GM23338 (cell line): ENCODE data around the gene ETV5. TPM values are rescaled to one million over a fixed set of nuclear protein-coding genes. Genes with fewer than 3 reads are reported as not detected.

Experiments
- ATAC-seq: fragments of 200-7000 bp; cut with Tn5 transposase; 3 replicates; pipeline ENCODE4 v1.9.1; 2020
- DNase-seq: peaks from one replicate; pipeline ENCODE4 v3.0.0-alpha.2; 2015; ENCODE audit warnings: low spot score
- H2AFZ ChIP-seq: fragments of 200-600 bp; sonication (generic); 2 replicates; pipeline ENCODE4 v1.8.0; 2016; ENCODE audit warnings: antibody characterized with exemption, mild to moderate bottlenecking, moderate library complexity
- H3F3A ChIP-seq: fragments of 200-600 bp; sonication (generic); replicated peaks from 2 replicates; pipeline ENCODE4 v1.8.0; 2017; ENCODE audit warnings: antibody characterized with exemption, mixed run types, low read depth
- H3K27ac ChIP-seq: fragments of 200-600 bp; sonication (generic); 2 replicates; pipeline ENCODE4 v1.6.1; 2016; ENCODE audit warnings: low read depth
- H3K27me3 ChIP-seq: fragments of 200-600 bp; sonication (generic); 2 replicates; pipeline ENCODE4 v1.8.0; 2016; ENCODE audit warnings: mild to moderate bottlenecking, mixed run types, moderate library complexity; ENCODE audit not compliant: insufficient read depth
- H3K36me3 ChIP-seq: fragments of 200-600 bp; sonication (generic); 2 replicates; pipeline ENCODE4 v1.8.0; 2016; ENCODE audit warnings: mild to moderate bottlenecking; ENCODE audit not compliant: insufficient read depth
- H3K4me1 ChIP-seq: fragments of 200-600 bp; sonication (generic); 2 replicates; pipeline ENCODE4 v1.8.0; 2016; ENCODE audit warnings: mild to moderate bottlenecking, moderate library complexity; ENCODE audit not compliant: insufficient read depth
- H3K4me2 ChIP-seq: fragments of 200-600 bp; sonication (generic); 2 replicates; pipeline ENCODE4 v1.7.1; 2017; ENCODE audit warnings: mixed run types
- H3K4me3 ChIP-seq: fragments of 200-600 bp; sonication (generic); 2 replicates; pipeline ENCODE4 v1.6.1; 2016; ENCODE audit warnings: mixed run types
- H3K79me2 ChIP-seq: fragments of 200-600 bp; sonication (generic); replicated peaks from 2 replicates; pipeline ENCODE4 v1.8.0; 2017; ENCODE audit warnings: mild to moderate bottlenecking; ENCODE audit not compliant: insufficient read depth
- H3K9me2 ChIP-seq: fragments of 200-600 bp; sonication (generic); 2 replicates; pipeline ENCODE4 v1.8.0; 2017; ENCODE audit not compliant: insufficient read depth
- H4K20me1 ChIP-seq: fragments of 200-600 bp; sonication (generic); replicated peaks from 2 replicates; pipeline ENCODE4 v1.8.0; 2017; ENCODE audit warnings: mild to moderate bottlenecking; ENCODE audit not compliant: insufficient read depth
- H3K27ac Mint-ChIP-seq: 2 replicates; pipeline ENCODE4 v1.8.0; 2020; ENCODE audit warnings: inconsistent platforms, mild to moderate bottlenecking, moderate library complexity, mixed read lengths
- H3K27me3 Mint-ChIP-seq: 3 replicates; pipeline ENCODE4 v1.8.0; 2022; ENCODE audit warnings: low read depth, mild to moderate bottlenecking, moderate library complexity, mixed read lengths, inconsistent platforms; ENCODE audit not compliant: insufficient read depth, poor library complexity
- H3K36me3 Mint-ChIP-seq: 3 replicates; pipeline ENCODE4 v1.8.0; 2021; ENCODE audit warnings: low read depth, mild to moderate bottlenecking, inconsistent platforms, moderate library complexity, mixed read lengths
- H3K4me1 Mint-ChIP-seq: 3 replicates; pipeline ENCODE4 v1.8.0; 2020; ENCODE audit warnings: mild to moderate bottlenecking, inconsistent platforms, mixed read lengths
- H3K4me3 Mint-ChIP-seq: 3 replicates; pipeline ENCODE4 v1.8.0; 2021; ENCODE audit warnings: moderate library complexity, mild to moderate bottlenecking, inconsistent platforms, mixed read lengths
- H3K9me3 Mint-ChIP-seq: 3 replicates; pipeline ENCODE4 v1.8.0; 2020; ENCODE audit warnings: moderate library complexity, mild to moderate bottlenecking, inconsistent platforms, mixed read lengths
- CREB1 ChIP-seq: fragments of 250-450 bp; sonication (Bioruptor Pico); IDR thresholded peaks from 2 replicates; pipeline ENCODE4 v1.5.0; 2020; ENCODE audit warnings: low read depth, mild to moderate bottlenecking, moderate library complexity
- ETS1 ChIP-seq: IDR thresholded peaks from 2 replicates; pipeline ENCODE4 v1.6.1; 2016; ENCODE audit warnings: antibody characterized with exemption
- EZH2 ChIP-seq: fragments of 200-600 bp; sonication (generic); IDR thresholded peaks from one replicate; pipeline ENCODE4 v1.8.0; 2017; ENCODE audit warnings: antibody characterized with exemption, mild to moderate bottlenecking, low read depth; ENCODE audit not compliant: unreplicated experiment
- EZH2phosphoT487 ChIP-seq: fragments of 200-600 bp; sonication (generic); IDR thresholded peaks from one replicate; pipeline ENCODE4 v1.8.1; 2018; ENCODE audit warnings: antibody characterized with exemption; ENCODE audit not compliant: unreplicated experiment
- JUNB ChIP-seq: IDR thresholded peaks from one replicate; pipeline ENCODE4 v1.6.1; 2016; ENCODE audit warnings: antibody characterized with exemption; ENCODE audit not compliant: unreplicated experiment
- NANOG ChIP-seq: IDR thresholded peaks from 2 replicates; pipeline ENCODE4 v1.6.1; 2016; ENCODE audit warnings: antibody characterized with exemption, borderline replicate concordance
- POLR2AphosphoS5 ChIP-seq: IDR thresholded peaks from 2 replicates; pipeline ENCODE4 v1.6.1; 2016; ENCODE audit warnings: antibody characterized with exemption, low read depth
- STAT1 ChIP-seq: IDR thresholded peaks from one replicate; pipeline ENCODE4 v1.6.1; 2016; ENCODE audit warnings: antibody characterized with exemption; ENCODE audit not compliant: unreplicated experiment
- ZNF114 ChIP-seq: fragments of 250-450 bp; sonication (Bioruptor Pico); IDR thresholded peaks from 2 replicates; pipeline ENCODE4 v1.5.0; 2020; ENCODE audit warnings: mild to moderate bottlenecking, moderate library complexity
- ZNF331 ChIP-seq: fragments of 250-450 bp; sonication (Bioruptor Pico); IDR thresholded peaks from 2 replicates; pipeline ENCODE4 v1.5.0; 2020; ENCODE audit warnings: low read depth, mild to moderate bottlenecking, moderate library complexity
- ZNF462 ChIP-seq: fragments of 250-450 bp; sonication (Bioruptor Pico); IDR thresholded peaks from 2 replicates; pipeline ENCODE4 v1.5.0; 2020; ENCODE audit warnings: mild to moderate bottlenecking, moderate library complexity
- polyA plus RNA-seq: library from polyadenylated mRNA; unstranded; fragments of >200 nt; fragmentation: Nextera tagmentation; extraction: Ambion mirVana; gene quantifications from 2 replicates; pipeline ENCODE4 v1.2.1, GENCODE V29; 2016
- total RNA-seq: library from RNA; depleted of rRNA; stranded (reverse); fragments of >200 nt; shearing (Covaris generic); gene quantifications from 2 replicates; pipeline ENCODE4 v1.2.3, GENCODE V29; 2014
- TF ChIP-seq, protein P1 (sequence below): IDR thresholded peaks from one replicate; pipeline ENCODE4 v1.6.1; 2018; ENCODE audit warnings: antibody characterized with exemption; ENCODE audit not compliant: unreplicated experiment
- TF ChIP-seq, protein P2 (sequence below), 2 experiments: fragments of 200-600 bp in 1 of 2; sonication (generic) in 1 of 2; conservative IDR thresholded peaks; 2 replicates each; pipeline versions ENCODE4 v1.5.1 to v1.6.1; 2016 to 2017; ENCODE audit warnings: antibody characterized with exemption in 2 of 2, low read depth in 2 of 2, mild to moderate bottlenecking in 2 of 2, moderate library complexity in 1 of 2

ETV5 gene
- total and polyA plus RNA-seq, 2 experiments from 2014 or later = 33.5 to 57.1 TPM

DNA sequence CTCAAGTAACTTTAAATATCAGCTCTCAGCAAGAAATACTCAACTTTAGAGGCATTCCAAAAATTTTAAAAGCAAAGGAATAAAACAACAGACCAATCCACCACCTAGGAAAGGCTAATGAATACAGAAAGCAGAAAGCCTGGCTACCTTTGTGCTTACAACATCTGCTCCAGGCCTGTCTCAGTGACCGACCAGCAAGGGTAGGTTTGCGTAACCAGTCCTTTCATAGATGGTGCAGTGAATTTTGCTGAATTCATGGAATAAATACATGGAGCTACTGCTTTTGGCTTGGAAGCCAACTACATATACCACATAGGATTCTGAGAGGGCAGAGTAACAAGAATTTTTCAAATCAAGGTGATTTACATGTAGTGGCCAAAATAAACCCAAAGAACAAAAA lies 27.2 kb downstream of the ETV5 start:
- H3K27ac ChIP-seq = peak overlapping the region; percentile 93
- Mint-ChIP-seq H3K4me3 (no peak overlapping the region), H3K27ac (peak overlapping the region; percentile 34; the same call in 1 of the 2 replicates), H3K9me3 (peaks cover 5% of the 10 kb centered on the region; the same call in 2 of the 3 replicates), H3K36me3 (peaks cover 43% of the 10 kb centered on the region), H3K27me3 (peaks cover 3% of the 10 kb centered on the region), H3K4me1 (peaks cover 68% of the 10 kb centered on the region)
- H3F3A ChIP-seq = no peaks in the 10 kb centered on the region
- H3K4me1 ChIP-seq = peaks cover 73% of the 10 kb centered on the region
- H3K79me2 ChIP-seq = peaks cover 26% of the 10 kb centered on the region
- H3K36me3 ChIP-seq = peaks cover 2% of the 10 kb centered on the region; the same call in 1 of the 2 replicates
- no peaks in the 10 kb centered on the region for H3K27me3 ChIP-seq
- ATAC-seq (no peak), DNase-seq (no peak)
- H3K4me2 ChIP-seq = peak overlapping the region; percentile 14
- no peaks in the 10 kb centered on the region for H3K9me2 ChIP-seq
- TF ChIP-seq ZNF331 (CRISPR knock-in tag) (no peak), EZH2 (no peak), STAT1 (no peak), EZH2phosphoT487 (no peak), ETS1 (no peak), POLR2AphosphoS5 (no peak), ZNF462 (no peak), ZNF114 (CRISPR knock-in tag) (no peak), CREB1 (CRISPR knock-in tag) (no peak), NANOG (no peak), JUNB (no peak)
- TF ChIP-seq, protein P1, sequence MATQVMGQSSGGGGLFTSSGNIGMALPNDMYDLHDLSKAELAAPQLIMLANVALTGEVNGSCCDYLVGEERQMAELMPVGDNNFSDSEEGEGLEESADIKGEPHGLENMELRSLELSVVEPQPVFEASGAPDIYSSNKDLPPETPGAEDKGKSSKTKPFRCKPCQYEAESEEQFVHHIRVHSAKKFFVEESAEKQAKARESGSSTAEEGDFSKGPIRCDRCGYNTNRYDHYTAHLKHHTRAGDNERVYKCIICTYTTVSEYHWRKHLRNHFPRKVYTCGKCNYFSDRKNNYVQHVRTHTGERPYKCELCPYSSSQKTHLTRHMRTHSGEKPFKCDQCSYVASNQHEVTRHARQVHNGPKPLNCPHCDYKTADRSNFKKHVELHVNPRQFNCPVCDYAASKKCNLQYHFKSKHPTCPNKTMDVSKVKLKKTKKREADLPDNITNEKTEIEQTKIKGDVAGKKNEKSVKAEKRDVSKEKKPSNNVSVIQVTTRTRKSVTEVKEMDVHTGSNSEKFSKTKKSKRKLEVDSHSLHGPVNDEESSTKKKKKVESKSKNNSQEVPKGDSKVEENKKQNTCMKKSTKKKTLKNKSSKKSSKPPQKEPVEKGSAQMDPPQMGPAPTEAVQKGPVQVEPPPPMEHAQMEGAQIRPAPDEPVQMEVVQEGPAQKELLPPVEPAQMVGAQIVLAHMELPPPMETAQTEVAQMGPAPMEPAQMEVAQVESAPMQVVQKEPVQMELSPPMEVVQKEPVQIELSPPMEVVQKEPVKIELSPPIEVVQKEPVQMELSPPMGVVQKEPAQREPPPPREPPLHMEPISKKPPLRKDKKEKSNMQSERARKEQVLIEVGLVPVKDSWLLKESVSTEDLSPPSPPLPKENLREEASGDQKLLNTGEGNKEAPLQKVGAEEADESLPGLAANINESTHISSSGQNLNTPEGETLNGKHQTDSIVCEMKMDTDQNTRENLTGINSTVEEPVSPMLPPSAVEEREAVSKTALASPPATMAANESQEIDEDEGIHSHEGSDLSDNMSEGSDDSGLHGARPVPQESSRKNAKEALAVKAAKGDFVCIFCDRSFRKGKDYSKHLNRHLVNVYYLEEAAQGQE = no peak
- TF ChIP-seq, protein P2, sequence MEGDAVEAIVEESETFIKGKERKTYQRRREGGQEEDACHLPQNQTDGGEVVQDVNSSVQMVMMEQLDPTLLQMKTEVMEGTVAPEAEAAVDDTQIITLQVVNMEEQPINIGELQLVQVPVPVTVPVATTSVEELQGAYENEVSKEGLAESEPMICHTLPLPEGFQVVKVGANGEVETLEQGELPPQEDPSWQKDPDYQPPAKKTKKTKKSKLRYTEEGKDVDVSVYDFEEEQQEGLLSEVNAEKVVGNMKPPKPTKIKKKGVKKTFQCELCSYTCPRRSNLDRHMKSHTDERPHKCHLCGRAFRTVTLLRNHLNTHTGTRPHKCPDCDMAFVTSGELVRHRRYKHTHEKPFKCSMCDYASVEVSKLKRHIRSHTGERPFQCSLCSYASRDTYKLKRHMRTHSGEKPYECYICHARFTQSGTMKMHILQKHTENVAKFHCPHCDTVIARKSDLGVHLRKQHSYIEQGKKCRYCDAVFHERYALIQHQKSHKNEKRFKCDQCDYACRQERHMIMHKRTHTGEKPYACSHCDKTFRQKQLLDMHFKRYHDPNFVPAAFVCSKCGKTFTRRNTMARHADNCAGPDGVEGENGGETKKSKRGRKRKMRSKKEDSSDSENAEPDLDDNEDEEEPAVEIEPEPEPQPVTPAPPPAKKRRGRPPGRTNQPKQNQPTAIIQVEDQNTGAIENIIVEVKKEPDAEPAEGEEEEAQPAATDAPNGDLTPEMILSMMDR (conservative IDR thresholded peaks at IDR 0.05; ENCODE audit: low read depth in 2 of 2) = no peak
- no peaks in the 10 kb centered on the region for H4K20me1 ChIP-seq
- H2AFZ ChIP-seq = no peak overlapping the region
- no peak overlapping the region for H3K4me3 ChIP-seq
